Uterus (tissue), 2 donors: Measurements from ENCODE around the gene SEPHS2.

ENCODE experiments used
- CTCF ChIP-seq, 4 experiments: fragments of 200-600 bp in 2 of 4; fragments of 450-650 bp in 2 of 4; sonication (generic) in 2 of 4; IDR thresholded peaks; one replicate each; pipeline ENCODE4 v1.5.1; 2016 to 2019; ENCODE audit warnings: antibody characterized with exemption in 4 of 4, mild to moderate bottlenecking in 2 of 4, moderate library complexity in 1 of 4
- POLR2A ChIP-seq, 2 donors: fragments of 450-650 bp; IDR thresholded peaks; one replicate each; pipeline ENCODE4 v1.6.1; 2016; ENCODE audit warnings: antibody characterized with exemption in 2 of 2, mild to moderate bottlenecking in 1 of 2, moderate library complexity in 1 of 2

DNA sequence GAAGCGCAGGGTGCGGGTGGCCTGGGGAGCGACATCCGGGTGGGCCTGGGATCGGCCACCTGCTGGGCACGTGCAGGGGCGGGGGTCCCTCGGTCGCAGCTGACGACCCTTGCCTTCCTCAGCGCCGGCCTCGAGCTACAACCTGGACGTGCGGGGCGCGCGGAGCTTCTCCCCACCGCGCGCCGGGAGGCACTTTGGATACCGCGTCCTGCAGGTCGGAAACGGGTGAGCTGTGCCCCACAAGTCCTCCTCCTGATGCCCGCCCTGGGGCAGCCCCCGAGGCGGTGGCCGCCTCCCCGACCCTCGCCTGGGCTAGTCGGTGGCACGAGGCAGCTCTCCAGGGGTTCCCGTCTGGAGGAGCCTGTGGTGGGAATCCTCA lies 28.4 kb upstream of the SEPHS2 start:
- no peak for TF ChIP-seq CTCF (IDR thresholded peaks at IDR 0.05)
- TF ChIP-seq POLR2A (IDR thresholded peaks at IDR 0.05): no peak
